Upper lobe of right lung (tissue), 1 donor: ENCODE results near the gene ADPRHL1. TPM values are rescaled to one million over a fixed set of nuclear protein-coding genes. Genes with fewer than 3 reads are reported as not detected.

ENCODE experiments used
- ATAC-seq: fragments of 200-7000 bp; cut with Tn5 transposase; one replicate; pipeline ENCODE4 v1.9.1; 2020; ENCODE audit warnings: mild to moderate bottlenecking, moderate library complexity
- DNase-seq: peaks from one replicate; pipeline ENCODE4 v3.0.0-alpha.2; 2020
- H3K27ac ChIP-seq: fragments of 200-600 bp; one replicate; pipeline ENCODE4 v1.8.0; 2022
- H3K27me3 ChIP-seq: fragments of 200-600 bp; one replicate; pipeline ENCODE4 v1.8.0; 2022; ENCODE audit warnings: mild to moderate bottlenecking
- H3K36me3 ChIP-seq: fragments of 200-600 bp; one replicate; pipeline ENCODE4 v1.8.0; 2022
- H3K4me1 ChIP-seq: fragments of 200-600 bp; one replicate; pipeline ENCODE4 v1.8.0; 2022
- H3K4me3 ChIP-seq: fragments of 200-600 bp; one replicate; pipeline ENCODE4 v1.8.0; 2022; ENCODE audit warnings: mild to moderate bottlenecking
- H3K9me3 ChIP-seq: fragments of 200-600 bp; one replicate; pipeline ENCODE4 v1.8.0; 2022
- intact Hi-C: fragments of 100-400 bp; cut with DNase I; formaldehyde crosslinking; loops from one replicate; pipeline ENCODE4 v1.11.0; 2022
- total RNA-seq: library from RNA; stranded (reverse); fragmentation: NEBNext Ultra II Directional; extraction: Animal tissue kit (Norgen Biotek cat#: 25700); gene quantifications from one replicate; pipeline ENCODE4 v1.2.1, GENCODE V29; 2021
- TF ChIP-seq, protein P1 (sequence below): fragments of 200-600 bp; IDR thresholded peaks from one replicate; pipeline ENCODE4 v1.8.0; 2022; ENCODE audit warnings: antibody characterized with exemption
- donor health status: DM: no; HTN: yes; CAD: no; lungs with severe emphysema.

Gene ADPRHL1
- total RNA-seq, 1 donor from 2014 or later: 1.9 TPM

DNA sequence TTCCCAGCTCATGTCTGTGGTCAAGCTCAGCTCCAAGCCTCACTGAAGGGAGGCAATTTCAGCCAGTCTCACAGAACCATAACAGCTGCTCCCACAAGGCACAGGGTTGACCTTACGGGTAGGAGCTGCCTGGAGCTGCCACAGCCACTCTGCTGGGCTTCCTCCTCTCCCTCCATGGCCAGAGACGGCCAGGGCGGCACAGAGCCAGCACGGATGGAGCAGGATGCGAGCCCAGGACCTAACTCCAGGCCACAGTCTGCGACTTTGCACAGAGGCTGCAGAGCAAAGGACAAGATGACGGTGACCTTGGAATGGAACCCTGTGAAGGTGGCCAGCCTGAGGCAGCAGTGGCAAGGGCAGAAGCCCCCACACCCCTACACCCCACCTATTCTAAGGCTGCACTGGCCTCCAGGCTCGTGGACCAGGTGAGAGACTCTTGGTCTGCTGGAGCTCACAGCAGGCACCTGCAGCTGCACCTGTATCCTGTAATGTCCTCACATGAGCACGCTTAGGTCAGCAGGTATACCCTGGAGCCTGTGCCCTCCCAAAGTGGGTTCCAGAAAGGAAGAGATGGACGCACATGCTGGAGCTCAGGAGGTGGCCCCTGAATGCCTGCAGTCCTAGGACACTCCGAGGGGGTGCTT is 29.6 kb downstream of the ADPRHL1 start:
- DNase-seq (no peak), ATAC-seq (peak; percentile 11)
- TF ChIP-seq, protein P1, sequence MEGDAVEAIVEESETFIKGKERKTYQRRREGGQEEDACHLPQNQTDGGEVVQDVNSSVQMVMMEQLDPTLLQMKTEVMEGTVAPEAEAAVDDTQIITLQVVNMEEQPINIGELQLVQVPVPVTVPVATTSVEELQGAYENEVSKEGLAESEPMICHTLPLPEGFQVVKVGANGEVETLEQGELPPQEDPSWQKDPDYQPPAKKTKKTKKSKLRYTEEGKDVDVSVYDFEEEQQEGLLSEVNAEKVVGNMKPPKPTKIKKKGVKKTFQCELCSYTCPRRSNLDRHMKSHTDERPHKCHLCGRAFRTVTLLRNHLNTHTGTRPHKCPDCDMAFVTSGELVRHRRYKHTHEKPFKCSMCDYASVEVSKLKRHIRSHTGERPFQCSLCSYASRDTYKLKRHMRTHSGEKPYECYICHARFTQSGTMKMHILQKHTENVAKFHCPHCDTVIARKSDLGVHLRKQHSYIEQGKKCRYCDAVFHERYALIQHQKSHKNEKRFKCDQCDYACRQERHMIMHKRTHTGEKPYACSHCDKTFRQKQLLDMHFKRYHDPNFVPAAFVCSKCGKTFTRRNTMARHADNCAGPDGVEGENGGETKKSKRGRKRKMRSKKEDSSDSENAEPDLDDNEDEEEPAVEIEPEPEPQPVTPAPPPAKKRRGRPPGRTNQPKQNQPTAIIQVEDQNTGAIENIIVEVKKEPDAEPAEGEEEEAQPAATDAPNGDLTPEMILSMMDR: no peak
- no peaks in the 10 kb centered on the region for H3K36me3 ChIP-seq
- H3K9me3 ChIP-seq: no peaks in the 10 kb centered on the region
- peaks cover 5% of the 10 kb centered on the region for H3K27me3 ChIP-seq
- H3K27ac ChIP-seq: no peak overlapping the region
- H3K4me3 ChIP-seq: no peak overlapping the region
- H3K4me1 ChIP-seq: no peaks in the 10 kb centered on the region
- intact Hi-C loops: no loop called here

DNA sequence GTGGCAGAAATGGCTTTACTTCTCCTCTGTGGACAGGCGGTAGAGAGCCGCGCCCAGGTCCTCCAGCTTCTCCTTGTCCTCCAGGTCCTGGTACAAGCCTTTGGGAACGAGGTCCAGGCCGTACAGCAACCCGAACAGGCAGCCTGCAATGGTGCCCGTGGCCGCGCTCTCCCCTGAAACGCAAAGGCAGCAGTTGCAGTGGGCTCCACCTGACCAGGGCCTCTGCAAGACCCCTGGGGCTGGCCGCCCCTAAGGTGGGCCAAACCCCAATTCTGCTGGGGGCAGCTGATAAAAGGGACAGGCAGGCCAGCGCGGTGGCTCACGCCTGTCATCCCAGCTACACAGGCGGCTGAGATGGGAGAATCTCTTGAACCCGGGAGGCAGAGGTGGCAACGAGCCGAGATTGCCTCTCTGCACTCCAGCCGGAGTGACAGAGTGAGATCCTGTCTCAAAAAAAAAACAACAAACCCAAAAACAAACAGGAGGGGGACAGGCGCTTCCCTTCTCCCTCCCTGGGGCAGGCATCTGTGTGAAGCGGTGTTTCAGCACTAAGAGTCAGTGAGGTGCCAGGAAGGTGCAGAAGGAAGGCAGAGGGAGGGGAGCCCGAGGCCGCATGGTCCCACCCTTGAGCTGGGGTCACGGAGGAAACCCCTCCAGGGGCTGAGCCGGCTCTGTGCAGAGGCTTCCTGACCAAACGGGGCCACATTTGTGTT is 30.3 kb downstream of the ADPRHL1 start:
- Histone ChIP-seq H3K27ac (no peak overlapping the region), H3K9me3 (no peaks in the 10 kb centered on the region), H3K27me3 (peaks cover 5% of the 10 kb centered on the region), H3K4me3 (no peak overlapping the region), H3K4me1 (no peaks in the 10 kb centered on the region), H3K36me3 (no peaks in the 10 kb centered on the region)
- DNase-seq (peak; percentile 54), ATAC-seq (peak; percentile 4)
- intact Hi-C loops: no loop called here
- TF ChIP-seq, protein P1: no peak

DNA sequence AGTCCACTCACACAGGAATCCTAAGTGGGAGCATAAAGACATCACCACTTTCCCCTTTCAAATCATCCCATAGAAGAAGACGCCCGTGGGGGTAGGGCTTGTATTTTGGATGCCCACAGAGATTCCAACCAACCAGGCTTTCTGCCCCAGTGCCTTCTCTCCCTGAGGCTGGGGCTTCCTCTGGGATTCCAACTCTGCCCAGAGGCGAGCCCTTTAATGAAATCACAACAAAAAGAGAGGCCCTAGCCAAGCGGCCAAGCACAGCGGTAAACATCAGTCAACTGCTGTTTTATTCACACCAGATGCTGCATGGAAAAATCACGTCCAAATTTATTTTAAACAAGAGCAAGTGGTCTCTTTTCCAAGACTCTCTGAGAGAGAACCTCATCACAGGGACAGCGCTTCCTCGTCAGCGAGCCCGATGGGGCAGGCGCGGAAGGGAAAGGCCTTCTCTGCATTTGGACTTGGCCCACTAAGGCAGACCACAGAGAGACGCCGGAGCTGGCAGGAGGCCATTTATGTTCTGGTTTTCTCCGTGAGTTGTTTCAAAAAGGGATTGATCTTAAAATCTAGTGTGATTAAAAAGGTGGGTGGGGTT is 31.5 kb downstream of the ADPRHL1 start:
- intact Hi-C loops: no loop called here
- Histone ChIP-seq H3K27ac (no peak overlapping the region), H3K9me3 (no peaks in the 10 kb centered on the region), H3K27me3 (peaks cover 5% of the 10 kb centered on the region), H3K4me3 (no peak overlapping the region), H3K4me1 (no peaks in the 10 kb centered on the region), H3K36me3 (no peaks in the 10 kb centered on the region)
- DNase-seq (no peak), ATAC-seq (no peak)
- TF ChIP-seq, protein P1: no peak

DNA sequence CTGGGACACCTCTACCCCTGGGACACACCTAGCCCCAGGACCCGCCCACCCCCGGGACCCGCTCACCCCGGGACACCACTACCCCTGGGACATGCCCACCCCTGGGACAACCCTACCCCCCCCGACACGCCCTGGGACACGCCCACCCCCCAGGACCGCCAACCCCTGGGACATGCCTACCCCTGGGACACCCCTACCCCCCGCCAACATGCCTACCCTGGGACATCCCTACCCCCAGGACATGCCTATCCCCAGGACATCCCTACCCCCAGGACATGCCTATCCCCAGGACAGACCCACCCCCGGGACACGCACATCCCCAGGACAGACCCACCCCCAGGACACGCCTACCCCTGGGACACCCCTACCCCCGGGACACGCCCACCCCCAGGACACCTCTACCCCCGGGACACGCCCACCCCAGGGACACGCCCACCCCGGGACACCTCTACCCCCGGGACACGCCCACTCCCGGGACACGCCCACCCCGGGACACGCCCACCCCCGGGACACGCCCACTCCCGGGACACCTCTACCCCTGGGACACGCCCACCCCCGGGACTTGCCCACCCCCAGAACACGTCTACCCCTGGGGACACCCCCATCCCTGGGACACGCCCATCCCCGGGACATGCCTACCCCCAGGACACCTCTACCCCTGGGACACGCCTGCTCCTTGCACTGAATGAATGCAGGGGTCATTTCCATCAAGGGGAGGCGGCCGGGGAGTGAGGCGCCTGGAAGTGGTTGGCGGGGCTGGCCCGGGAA is 32.3 kb downstream of the ADPRHL1 start:
- TF ChIP-seq, protein P1: no peak
- ATAC-seq (peak; percentile 7), DNase-seq (peak; percentile 58)
- H3K4me3 ChIP-seq: no peak overlapping the region
- H3K27me3 ChIP-seq: peaks cover 5% of the 10 kb centered on the region
- intact Hi-C loops: no loop called here
- H3K9me3 ChIP-seq: no peaks in the 10 kb centered on the region
- H3K27ac ChIP-seq: no peak overlapping the region
- no peaks in the 10 kb centered on the region for H3K4me1 ChIP-seq
- H3K36me3 ChIP-seq: no peaks in the 10 kb centered on the region

DNA sequence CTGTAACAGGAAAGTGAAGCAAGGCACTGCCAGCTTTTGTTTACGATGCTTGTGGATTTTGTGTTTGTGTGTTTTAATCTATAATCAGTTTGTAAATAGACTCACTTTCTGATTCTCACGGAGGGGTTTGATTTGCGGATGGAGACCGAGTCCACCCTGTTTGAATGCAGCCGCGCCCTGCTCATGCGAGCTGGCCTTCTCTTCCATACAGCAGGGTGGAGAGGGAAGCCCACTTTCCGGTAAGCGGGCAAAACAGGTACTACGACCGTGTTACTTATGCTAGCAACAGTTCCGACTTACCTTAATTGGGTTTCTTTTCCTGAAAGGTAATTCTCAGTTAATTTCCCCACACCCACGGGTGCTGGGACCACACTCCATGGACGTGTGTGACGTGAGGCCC is 33.1 kb downstream of the ADPRHL1 start:
- no peaks in the 10 kb centered on the region for H3K36me3 ChIP-seq
- no peaks in the 10 kb centered on the region for H3K4me1 ChIP-seq
- H3K4me3 ChIP-seq: no peak overlapping the region
- H3K27me3 ChIP-seq: peaks cover 7% of the 10 kb centered on the region
- ATAC-seq (no peak), DNase-seq (no peak)
- intact Hi-C loops: no loop called here
- no peak overlapping the region for H3K27ac ChIP-seq
- TF ChIP-seq, protein P1: no peak
- H3K9me3 ChIP-seq: no peaks in the 10 kb centered on the region
